GM04504 (cell line): ENCODE measurements around the gene STAM2.
"Not testable (repeated sequence)": the region's sequence is repeated elsewhere in the genome, so short reads cannot be mapped to it uniquely, and the experiment has no call there.

Experiments used
- DNase-seq: peaks from one replicate; pipeline ENCODE4 v3.0.0-alpha.2; 2012; ENCODE audit warnings: low read depth

Gene STAM2

DNA sequence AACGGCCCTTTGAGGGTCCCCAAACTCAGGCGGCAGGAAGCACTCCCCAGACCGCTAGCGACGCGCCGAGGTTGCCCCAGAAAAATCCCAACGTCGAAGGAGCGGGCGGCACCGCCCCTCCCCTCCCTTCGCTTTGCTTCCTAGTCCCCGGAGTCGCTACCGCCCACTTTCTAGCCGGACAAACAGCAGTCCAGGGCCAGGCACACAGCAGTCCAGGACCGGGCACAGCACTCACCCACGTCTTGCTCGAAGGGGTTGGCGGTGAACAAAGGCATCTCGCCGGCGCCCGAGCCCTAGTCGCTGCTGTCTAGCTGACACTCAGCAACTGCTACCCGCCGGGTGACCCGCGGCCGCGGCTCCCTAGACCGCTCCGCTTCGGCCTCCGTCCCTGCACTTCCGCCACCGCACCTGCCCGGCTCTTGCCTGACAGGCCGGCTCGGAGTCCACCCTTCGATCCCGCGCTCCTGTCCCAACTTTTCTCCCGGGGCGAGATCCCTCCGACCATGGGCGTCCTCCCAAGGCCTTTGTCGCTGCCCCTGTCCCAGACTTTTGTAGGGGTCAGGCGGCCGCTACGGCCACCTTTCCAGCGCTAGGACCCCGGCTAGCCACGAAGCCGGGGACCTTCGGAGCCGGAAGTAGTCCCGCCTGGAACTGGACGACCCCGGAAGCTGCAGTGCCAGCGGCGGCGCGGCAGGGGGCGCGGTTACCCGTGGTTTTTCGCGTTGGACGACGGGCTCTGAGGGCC, at the start of gene STAM2:
STAM2 (minus strand) TSS at position 396 of the 745 bp plus-strand sequence; CDS start at position 275, 121 bp downstream.
- peak; percentile 83 for DNase-seq

GRCh38 chr2:152223977-152224376, 48.4 kb upstream of the STAM2 start:
- no peak for DNase-seq

- DNase-seq: peak; percentile 41
Observed at GRCh38 chr2:152222975-152223637, 47.5 kb upstream of the STAM2 start.

DNA sequence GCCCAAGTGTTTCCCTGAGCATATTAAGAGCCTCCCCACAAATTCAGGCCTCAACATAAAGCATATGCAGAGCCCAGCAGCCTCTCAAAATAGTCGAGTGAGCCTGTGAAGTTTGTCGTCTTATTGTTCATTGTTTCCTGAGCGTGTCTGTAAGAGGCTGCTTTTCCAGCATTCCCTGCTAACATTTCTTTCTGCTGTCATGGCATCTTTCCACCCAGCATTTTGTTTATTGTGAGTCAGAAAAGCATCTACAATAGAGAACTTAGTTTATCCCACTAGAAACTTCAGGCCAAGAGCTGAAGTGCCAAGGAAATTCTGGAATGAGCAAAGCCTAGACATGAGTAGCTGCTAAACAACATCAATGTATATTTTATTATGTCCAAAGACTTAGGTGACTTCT, 46.3 kb upstream of the STAM2 start:
- DNase-seq: peak; percentile 14

DNA sequence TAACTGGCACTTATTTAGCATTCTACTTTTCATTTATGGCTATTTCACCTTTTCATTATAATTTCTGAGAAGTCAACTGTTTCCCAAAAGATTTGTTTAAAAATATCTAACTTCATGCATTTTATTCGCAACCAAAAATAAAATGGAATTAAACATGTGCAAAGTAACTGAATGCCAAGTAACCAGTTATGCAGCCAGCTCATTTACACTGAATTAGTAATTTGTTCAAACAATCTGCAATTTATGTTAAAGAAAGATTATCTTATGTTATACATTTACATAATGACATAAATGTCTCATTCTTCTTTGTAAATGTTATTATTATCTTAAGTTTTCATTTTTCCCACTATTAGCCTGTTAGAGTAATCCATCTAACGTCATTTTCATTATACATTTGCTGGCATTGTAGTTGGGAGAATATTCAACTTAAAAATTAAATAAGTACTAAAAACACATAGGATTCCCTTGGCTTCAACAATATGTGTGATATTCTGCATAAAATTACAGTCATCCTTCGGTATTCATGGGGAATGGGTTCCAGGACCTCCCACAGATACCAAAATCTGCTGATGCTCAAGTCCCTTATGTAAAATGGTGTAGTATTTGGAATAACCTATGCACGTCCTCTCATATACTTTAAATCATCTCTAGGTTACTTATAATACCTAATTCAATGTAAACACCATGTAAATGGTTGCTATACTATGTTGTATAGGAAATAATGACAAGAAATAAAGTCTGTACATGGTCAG, 43.7 kb upstream of the STAM2 start:
- no peak for DNase-seq

DNA sequence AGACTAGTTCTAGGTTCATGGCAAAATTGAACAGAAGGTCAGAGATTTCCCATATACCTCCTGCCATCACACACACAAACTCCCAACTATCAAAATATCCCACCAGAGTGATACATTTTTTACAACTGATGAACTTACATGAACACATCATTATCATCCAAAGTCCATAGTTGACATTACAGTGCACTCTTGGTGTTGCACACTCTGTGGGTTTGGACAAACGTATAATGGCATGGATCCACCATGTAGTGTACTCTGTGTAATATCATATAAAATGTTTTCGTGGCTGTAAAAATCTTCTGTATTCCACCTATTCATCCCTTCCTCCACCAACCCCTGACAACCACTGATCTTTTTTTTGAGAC, 25.9 kb upstream of the STAM2 start:
- no peak for DNase-seq

DNA sequence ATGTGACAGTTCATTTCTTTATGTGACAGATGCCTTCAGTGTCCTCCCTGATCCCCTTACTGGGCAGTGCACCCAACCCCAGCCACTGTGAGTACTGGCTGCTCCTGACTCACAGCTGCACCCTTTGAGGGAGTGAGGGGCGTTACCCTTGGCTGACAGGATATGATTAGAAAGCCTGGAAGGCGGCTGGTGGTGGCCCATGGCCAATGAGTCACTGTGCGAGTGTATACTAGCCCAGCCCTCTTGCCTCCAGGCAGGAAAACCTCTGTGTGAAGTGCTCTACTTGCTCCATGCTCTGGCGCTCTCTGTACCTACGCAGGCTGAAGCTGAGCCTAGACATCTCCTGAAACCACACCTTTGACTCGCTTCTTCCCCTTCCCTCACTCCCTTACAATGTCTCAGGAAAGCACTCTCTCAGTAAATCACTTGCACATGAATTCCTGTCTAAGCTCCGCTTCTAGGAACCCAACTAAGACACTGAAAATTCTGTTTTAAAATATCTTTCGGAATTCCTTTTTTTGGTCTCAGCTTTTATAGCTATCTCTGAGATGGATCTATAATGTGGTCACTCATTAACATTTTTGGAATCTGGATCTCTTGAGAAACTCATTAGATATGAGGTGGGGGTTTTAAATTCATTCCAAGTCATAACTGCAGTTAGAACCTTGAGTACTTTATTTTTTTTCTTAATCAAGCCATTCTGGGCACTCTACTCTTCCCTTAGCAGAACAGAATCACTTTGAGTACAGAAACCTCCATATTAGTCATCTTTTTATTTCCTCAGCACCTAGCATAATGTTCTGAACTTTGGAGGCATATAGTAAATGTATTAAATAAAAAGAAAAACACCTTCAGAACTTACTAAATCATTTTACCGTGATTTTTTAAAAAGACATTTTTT, 25.3 kb upstream of the STAM2 start:
- peak; percentile 96 for DNase-seq

DNA sequence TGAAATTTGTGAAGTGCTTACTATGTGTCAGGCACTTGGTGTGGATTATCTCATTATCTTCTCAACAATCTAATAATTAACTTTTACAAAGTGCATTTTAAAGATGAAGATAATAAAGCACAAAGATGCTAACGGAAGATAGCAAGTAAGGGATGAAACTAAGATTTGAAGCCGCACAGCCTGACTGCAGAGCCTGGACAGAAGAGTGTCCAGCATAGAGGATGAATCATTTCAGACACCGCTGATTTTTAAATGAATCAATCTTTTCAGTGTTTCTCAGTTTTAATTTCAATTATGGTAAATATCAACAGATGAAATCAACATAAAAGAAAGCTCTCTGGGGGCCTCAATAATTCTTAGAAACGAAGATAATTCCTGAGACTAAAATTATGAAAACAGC, 24.5 kb upstream of the STAM2 start:
- no peak for DNase-seq

DNA sequence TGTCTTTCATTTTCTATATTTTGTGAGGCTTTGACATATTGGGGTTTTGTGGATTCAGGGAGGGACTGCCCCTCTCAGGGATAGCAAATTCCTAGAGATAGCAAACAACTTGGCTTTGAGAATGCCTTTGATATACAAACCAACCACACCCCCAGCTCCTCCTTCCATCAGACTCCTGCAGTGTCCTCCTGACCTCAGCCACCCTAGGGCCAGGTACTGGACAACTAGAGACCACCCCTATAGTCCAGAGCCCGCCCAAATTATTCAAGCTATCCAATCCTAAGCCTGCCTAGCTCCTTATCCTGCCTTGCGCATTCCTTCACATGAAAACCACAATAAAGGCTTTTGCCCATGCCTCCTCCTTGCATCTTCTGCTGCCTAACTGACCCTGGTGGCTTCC, 22.9 kb upstream of the STAM2 start:
- no peak for DNase-seq

DNA sequence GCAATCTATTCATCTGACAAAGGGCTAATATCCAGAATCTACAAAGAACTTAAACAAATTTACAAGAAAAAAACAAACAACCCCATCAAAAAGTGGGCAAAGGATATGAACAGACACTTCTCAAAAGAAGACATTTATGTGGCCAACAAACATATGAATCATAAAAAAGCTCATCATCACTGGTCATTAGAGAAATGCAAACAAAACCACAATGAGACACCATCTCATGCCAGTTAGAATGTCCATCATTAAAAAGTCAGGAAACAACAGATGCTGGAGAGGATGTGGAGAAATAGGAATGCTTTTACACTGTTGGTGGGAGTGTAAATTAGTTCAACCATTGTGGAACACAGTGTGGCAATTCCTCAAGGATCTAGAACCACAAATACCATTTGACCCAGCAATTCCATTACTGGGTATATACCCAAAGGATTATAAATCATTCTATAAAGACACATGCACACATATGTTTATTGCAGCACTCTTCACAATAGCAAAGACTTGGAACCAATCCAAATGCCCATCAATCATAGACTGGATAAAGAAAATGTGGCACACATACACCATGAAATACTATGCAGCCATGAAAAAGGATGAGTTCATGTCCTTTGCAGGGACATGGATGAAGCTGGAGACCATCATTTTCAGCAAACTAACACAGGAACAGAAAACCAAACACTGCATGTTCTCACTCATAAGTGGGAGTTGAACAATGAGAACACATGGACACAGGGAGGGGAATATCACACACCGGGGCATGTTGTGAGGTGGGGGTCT, 22.1 kb upstream of the STAM2 start:
- not testable (repeated sequence) for DNase-seq

DNA sequence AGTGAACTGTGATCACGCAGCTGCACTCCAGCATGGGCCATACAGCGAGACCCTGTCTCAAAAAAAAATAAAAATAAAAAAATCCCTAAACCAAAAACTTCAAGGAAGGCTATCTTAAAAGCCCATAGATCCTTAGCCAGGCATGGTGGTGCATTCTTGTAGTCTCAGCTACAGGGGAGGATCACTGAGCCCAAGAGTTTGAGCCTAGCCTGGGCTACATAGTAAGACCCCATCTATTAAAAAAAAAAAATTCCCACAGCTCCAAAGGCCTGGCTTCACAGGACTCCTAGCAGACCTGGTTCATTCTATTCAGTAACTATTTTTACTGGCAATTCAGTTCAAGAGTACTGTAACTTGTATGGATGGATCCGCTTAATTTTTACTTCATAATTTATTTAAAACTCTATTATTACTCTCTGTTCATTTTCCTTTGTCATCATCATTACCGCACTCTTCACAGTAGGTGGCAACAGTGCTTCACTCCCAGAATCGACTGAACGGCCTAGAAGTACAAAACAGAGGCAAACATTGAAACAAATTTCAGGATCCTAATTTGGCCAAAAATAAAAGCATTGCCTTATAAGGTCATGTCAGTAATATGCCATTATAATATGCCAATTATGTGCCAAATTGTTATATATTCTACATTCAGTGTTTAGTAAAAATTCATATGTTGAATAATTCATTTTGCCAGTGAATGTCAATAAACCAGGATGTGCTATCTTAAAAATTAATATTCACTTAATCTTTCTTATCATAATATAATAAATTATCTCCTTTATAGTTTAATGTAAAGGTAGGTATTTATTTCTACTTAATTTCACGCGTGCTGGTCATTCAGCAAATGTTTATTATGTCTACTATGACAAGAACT, 14.3 kb upstream of the STAM2 start:
- peak; percentile 45 for DNase-seq

DNA sequence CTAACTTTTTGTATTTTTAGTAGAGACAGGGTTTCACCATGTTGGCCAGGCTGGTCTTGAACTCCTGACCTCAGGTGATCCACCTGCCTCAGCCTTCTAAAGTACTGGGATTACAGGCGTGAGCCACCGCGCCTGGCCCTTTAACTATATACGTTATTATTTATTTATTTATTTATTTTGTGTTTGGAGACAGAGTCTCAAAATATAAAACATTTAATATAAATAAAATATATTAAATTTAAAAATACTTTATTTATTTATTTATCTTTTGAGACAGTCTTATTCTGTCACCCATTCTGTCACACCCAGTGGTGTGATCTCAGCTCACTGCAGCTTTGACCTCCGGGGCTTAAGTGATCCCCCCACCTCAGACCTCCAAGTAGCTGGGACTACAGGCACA, 11.2 kb upstream of the STAM2 start:
- not testable (repeated sequence) for DNase-seq

DNA sequence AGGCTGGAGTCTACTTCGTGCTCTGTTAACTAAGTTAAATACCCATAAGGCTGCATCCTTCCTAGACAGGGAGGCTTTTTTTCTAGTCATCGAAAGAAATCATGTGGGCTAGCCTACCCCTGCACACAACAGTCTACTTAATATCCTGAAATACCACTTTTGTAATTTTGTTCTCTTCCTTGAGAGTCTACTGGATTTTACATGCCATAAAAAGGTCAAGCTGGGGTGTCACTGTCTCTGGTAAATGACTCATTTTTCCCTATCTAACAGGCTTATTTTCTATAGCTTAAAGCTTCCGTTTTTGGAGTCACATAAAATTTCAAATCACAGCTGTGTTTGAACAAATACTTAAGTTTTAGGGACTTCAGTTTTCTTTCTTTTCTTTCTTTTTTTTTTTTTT, 10.7 kb upstream of the STAM2 start:
- no peak for DNase-seq

GRCh38 chr2:152183401-152184073, 8.0 kb upstream of the STAM2 start:
- no peak for DNase-seq

- not testable (repeated sequence) for DNase-seq
Observed at GRCh38 chr2:152177667-152178066, 2.1 kb upstream of the STAM2 start.

- DNase-seq: no peak
Observed at GRCh38 chr2:152176113-152176714, 651 bp upstream of the STAM2 start.

DNA sequence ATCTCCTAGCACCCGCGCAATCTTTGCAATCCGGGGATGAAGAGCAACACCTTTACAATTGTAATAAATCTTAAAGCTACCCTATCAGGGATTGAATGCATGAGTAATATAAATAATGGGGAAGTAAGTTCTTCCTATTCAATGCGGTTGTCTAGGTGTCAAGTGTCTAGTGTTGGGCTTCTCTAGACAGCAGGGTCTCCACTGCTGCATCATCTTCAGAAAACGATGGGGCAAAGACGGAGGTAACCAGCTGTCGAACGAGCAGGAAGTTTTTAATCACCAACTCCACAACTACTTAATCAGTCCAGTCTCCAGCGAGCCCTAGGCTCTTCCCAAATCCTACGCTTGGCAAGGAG, 573 bp downstream of the STAM2 start:
- no peak for DNase-seq

DNA sequence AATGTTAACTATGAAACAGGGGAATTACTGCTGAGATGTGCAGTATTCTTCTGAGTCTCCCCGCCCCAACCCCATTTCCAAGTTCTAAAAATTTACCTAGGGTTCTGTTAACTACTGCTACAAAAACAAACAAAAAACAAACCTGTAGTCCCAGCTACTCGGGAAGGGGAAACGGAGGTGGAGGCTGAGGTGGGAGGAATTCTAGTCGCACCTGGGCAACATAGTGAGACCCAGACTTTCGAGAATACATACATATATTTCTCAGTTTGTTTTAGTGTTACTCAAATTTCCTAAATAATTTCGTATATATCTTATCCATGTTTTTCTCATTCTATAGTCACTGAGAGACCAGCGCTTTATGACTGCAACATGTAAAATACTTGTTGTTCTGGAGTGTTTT, 989 bp downstream of the STAM2 start:
- no peak for DNase-seq

GRCh38 chr2:152173831-152174230, 1.7 kb downstream of the STAM2 start:
- no peak for DNase-seq
